GM20431 (cell line): ENCODE results near the gene CHRNA4.

Experiments
- in situ Hi-C: fragments of 300-500 bp; cut with MseI, MboI; formaldehyde crosslinking; loops from one replicate; pipeline ENCODE4 v1.15.0; 2020; ENCODE audit warnings: low sequenced_read_pairs; ENCODE audit not compliant: unreplicated experiment

CHRNA4 gene

DNA sequence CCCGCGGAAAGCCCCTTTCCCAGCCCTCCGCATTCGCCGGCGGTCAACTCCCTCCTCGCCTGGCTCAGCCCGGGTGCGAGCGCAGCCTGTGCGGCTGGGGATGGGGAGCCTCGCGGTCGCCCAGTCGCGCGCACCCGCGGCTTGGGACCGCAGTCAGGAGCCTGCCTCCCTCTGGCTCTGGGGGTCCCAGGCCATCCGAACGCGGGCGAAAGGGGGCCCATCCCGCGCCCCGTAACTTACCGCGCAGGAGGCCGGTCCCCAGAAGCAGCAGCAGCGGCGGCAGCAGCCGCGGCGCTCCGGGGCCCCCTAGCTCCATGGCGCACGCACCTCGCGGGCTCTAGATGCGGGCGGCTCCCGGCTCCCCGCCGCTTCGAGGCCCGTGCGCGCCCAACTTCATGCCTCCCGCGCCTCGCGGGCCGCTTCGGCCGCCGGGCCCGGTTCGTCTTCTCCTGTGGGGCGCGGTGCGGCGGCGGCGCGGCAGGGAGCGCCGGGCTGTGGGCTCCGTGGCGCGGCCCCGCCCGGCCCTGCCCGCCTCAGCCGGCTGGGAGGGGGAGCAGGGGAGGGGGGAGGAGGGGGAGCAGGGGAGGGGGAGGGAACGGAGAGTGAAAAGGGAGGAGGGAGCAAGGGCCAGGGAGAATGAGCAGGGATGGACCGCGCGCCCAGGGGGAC, at the start of gene CHRNA4:
Gene CHRNA4, minus strand, starts transcription at position 500 of the 669 bp plus-strand sequence. Its CDS starts 184 bp downstream, at position 316.
- in situ Hi-C loops = no loop called here

GRCh38 chr20:63409834-63410435, 48.8 kb upstream of the CHRNA4 start:
- in situ Hi-C loops = no loop called here

DNA sequence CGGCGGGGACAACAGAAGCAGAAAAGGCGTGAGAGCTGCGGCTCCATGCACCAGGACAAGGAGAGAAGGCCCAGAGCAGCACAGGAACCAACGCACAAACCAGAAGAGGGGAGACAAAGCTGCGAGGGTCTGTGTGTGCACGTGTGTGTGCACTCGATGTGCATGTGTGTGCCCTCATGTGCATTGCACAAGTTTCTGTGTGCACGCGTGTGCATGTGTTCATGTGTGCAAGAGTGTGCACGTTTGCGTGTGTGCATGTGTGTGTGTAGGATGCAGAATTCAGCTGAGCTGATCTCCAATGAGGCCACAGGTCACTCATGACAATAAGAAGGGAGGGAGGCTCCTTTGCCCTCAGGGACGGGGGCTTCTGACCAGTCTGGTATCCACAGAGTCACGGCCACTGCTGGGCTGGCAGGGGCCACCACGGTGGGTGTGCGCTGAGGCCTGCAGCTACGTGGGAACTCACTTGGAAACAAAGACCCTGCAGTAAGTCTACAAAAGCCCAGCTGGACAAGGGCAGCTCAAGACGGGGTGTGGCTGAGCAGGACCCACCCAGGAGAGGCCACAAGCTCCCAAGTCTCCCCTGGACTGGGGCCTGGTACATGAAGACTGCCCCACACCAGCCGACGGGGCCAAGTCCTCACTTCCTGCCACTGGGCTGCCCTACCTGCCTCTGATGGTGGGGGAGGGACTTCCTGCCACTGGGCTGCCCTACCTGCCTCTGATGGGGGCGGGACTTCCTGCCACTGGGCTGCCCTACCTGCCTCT, 48.1 kb upstream of the CHRNA4 start:
- in situ Hi-C loops = no loop called here

DNA sequence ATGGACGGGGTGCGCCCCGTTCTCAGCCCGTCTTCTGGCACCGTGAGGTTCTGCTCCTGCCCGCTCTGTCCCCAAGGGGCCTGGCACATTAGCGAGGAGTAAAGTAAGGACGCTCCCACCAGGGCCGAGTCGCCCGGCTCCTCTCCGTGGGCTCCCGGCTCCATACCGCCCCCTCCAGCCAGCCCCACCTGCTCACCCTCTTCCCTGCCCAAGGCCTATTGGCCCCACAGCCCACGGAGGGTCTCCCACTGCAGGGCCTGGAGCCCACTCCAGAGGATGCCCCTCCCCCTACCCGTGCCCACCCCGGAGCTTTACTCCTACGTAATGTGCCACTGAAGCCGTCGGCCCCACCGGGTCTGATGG, 47.5 kb upstream of the CHRNA4 start:
- in situ Hi-C loops = no loop called here

DNA sequence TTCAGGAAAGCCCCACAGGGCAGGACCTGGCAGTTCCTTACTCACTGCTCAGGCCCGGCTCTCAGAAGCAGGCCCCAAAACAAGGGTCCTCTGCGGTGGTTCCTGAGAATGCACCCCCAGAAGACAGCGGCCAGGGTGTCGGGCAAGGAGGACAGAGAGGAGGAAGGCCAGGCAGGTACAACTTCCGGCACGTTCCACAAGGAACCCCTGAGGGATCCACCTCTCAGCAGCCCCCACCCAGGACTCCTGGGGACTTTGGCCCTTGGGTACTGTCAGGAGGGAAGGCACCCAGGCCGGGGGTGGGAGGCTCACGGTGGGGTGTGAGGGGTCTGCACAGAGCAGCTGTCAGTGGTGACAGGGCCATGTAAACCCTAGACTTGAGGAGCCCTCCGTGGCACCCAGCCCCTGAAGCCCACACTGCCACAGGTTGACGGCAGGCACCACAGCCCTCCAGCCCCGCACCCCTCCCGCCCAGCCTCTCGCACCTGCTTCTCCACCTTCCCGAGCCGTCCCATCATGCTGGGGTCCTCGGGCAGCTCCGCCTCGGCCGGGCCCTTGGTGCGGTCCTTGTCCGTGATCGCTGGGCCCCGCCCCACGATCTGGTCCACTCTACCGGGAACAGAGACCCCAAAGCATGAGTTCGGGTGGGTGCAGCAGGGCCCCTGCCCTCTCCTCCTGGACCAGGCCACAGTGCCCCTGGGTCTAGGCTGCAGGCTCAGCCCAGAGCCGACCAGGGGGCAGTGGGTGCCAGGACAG, 47.0 kb upstream of the CHRNA4 start:
- in situ Hi-C loops = no loop called here

- in situ Hi-C loops = no loop called here
These were observed 45.6 kb upstream of the CHRNA4 start for GRCh38 chr20:63406617-63407245.

GRCh38 chr20:63406011-63406410, 44.9 kb upstream of the CHRNA4 start:
- in situ Hi-C loops = no loop called here

- in situ Hi-C loops = no loop called here
These were observed 44.1 kb upstream of the CHRNA4 start for GRCh38 chr20:63405102-63405730.

- in situ Hi-C loops = no loop called here
These were observed 43.3 kb upstream of the CHRNA4 start for GRCh38 chr20:63404129-63405085.

GRCh38 chr20:63403403-63404105, 42.4 kb upstream of the CHRNA4 start:
- in situ Hi-C loops = no loop called here

DNA sequence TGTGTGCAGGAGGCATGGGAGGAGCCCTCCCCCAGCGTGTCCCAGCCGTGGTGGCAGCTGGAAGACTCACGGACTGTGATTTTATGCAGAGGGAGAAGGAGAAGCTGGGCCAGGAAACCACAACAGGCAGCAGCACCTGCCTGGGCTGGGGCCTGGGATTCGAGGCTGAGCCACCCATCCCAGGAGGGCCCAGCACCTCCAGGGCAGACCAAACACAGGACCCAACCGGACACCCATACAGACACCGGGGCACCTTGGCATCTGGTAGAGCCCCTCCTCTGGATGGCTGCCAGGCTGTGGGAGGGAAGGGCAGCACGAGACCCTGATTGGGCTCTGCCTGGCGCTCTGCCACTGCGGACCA, 41.7 kb upstream of the CHRNA4 start:
- in situ Hi-C loops = no loop called here

DNA sequence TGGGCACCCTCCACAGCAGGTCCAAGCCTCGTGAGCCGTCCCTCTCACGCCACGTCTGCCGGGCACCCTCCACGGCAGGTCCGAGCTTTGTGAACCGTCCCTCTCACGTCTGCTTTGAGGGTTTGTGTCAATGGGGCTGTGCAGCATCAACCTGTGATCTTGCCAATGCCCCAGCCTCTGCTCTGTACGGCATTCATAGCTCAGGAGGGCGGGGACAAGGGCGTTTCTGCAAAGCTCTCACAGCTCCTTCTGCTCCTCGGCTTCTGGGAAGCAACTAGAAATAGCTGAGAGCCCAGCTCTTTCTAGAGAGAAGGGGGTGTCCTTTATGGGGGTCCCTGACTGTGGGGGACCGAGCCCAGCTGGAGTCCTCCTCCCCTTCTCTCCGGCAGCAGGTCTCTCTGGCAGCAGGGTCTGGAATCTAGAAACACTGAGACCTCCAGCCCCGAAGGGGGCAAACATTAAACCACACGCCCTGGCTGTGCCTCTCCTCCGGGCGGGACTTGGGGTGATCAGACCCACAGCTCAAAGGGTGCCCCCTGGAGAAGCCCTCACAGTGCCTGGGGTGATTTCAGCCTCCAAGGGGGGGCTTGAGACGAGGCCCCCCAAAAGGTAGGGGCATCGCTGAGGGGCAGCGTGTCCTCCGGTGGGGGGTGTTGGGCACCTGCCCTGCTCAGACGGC, 41.2 kb upstream of the CHRNA4 start:
- in situ Hi-C loops = no loop called here

DNA sequence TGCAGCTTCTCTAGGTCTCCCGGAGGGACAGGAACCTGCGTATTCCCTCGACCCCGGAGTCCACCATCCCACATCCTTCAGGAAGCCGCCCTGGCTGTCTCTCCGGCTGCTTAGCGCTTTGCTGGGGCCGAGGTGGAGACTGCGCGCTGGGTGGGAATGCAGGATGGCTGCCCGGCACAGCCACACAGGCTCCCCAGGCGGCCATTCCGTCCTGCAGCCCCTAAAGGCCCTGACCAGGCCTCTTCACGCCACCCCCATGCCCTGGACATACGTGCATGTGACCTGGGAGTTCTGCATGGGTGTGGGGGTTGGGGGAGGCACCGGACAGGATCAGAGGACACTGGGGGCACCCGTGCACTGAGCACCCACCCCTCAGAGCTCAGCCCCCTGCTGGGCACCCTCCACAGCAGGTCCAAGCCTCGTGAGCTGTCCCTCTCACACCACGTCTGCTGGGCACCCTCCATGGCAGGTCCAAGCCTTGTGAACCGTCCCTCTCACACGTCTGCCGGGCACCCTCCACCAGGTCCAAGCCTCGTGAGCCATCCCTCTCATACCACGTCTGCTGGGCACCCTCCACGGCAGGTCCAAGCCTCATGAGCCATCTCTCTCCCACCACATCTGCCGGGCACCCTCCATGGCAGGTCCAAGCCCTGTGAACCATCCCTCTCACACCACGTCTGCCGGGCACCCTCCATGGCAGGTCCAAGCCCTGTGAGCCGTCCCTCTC, 40.4 kb upstream of the CHRNA4 start:
- in situ Hi-C loops = no loop called here

DNA sequence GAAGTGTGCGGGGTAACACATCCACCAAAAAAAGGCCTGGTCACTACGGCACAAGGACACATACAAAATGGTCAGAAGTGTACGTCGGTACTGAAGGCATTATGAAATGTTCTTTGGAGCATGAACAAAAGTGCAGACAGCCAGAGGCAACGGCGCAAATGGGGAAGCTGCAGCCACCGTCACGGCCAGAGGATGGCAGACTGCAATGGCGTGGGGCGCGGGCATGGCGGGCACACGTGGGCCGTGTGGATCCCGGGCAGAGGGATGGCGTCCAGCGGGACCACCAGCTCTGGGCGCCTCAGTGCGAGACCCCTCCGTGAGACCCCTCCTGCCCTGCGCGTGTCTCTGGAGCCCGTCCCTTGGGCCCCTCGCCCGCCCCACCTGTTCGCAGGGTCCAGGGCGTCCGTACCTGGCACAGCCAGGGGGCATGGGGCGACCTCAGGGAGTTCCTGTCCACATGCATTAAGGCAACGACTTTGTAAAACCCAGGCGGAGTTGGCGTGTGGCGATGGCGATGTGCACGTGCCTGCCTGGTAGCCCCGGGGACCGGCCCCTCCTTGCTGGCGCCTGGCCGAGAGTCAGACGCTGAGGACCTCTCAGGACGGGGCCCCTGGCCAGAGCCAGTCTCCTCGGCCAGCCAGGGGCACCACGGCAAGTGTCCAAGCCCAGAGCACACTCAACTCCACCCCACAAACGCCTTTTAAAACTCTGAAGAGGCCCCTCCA, 39.5 kb upstream of the CHRNA4 start:
- in situ Hi-C loops = no loop called here

DNA sequence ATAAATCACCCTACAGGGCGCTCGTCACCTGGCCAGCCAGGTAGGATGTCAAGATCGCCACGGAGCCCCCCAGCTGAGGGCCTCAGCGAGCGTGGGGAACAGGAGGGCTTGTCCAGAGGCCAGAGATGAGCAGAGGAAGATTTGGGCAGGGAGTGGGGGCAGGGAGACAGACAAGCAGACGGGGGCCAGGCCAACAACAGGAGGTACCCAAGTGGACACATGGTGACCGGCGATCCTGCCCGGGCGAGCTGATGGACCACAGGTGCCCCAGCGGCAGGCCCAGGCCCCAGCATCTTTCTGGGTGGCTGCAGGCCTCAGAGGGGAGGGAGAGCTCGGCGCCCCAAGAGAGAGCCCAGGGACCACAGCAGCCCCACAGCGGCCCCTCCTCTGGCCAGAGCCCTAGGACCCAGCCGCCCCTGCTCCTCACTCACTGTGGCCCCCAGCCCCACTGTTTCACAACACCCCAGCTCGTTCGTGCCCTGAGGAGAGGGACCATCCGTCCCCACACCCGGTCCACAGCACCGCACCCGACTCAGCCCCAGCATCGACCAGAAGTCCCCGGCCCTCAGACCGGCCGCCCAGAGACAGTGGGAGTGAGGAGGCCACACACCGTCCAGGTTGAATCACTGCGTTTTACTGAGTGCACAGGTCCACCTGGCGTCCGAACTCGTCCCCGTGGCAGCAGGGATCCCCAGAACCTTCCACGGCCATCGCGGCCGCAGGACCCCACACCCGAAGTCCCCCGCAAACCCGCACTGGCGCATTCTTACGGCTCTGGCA, 38.6 kb upstream of the CHRNA4 start:
- in situ Hi-C loops = no loop called here
